Measurements from ENCODE around the gene GNG14.
A peak's percentile ranks its signal among the peaks of the same experiment; 100 is the strongest.

GNG14 gene

GRCh38 chr19:12730064-12730463 is 42.3 kb downstream of the GNG14 start:
- TF ChIP-seq, protein P1, sequence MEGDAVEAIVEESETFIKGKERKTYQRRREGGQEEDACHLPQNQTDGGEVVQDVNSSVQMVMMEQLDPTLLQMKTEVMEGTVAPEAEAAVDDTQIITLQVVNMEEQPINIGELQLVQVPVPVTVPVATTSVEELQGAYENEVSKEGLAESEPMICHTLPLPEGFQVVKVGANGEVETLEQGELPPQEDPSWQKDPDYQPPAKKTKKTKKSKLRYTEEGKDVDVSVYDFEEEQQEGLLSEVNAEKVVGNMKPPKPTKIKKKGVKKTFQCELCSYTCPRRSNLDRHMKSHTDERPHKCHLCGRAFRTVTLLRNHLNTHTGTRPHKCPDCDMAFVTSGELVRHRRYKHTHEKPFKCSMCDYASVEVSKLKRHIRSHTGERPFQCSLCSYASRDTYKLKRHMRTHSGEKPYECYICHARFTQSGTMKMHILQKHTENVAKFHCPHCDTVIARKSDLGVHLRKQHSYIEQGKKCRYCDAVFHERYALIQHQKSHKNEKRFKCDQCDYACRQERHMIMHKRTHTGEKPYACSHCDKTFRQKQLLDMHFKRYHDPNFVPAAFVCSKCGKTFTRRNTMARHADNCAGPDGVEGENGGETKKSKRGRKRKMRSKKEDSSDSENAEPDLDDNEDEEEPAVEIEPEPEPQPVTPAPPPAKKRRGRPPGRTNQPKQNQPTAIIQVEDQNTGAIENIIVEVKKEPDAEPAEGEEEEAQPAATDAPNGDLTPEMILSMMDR (IDR thresholded peaks at IDR 0.05; ENCODE audit: borderline replicate concordance, extremely low read depth, low read length, poor library complexity, severe bottlenecking), result no peak
- no peak for TF ChIP-seq EZH2 (IDR thresholded peaks at IDR 0.05; ENCODE audit: borderline replicate concordance, low read depth, low read length, severe bottlenecking)
- no peak overlapping the region for H3K27ac ChIP-seq (ENCODE audit: low read length)
- no peaks in the 10 kb centered on the region for H3K27me3 ChIP-seq (ENCODE audit: insufficient read depth, low read length, poor library complexity)
- H3K9me3 ChIP-seq (ENCODE audit: insufficient read depth, low read length, severe bottlenecking), result no peaks in the 10 kb centered on the region
- peaks cover 24% of the 10 kb centered on the region for H3K4me1 ChIP-seq (ENCODE audit: insufficient read depth, low read length)
- peaks cover 53% of the 10 kb centered on the region for H3K36me3 ChIP-seq (ENCODE audit: insufficient read depth, low read length)
- DNase-seq (no peak), ATAC-seq (ENCODE audit: insufficient read depth, low read depth) (no peak)
- no peak overlapping the region for H3K4me3 ChIP-seq (ENCODE audit: low read depth in 1 of 2, low read length in 2 of 2)
- H3K4me2 ChIP-seq (ENCODE audit: insufficient read depth, low read length), result no peak overlapping the region
- H2AFZ ChIP-seq (ENCODE audit: low read depth, low read length), result no peak overlapping the region
- H4K20me1 ChIP-seq (ENCODE audit: insufficient read depth, low read length), result peaks cover 47% of the 10 kb centered on the region
- no peak overlapping the region for H3K9ac ChIP-seq (ENCODE audit: low read depth, low read length)
- H3K79me2 ChIP-seq (ENCODE audit: insufficient read depth, low read length), result peaks cover 47% of the 10 kb centered on the region

GRCh38 chr19:12731337-12731736 is 43.5 kb downstream of the GNG14 start:
- H3K9me3 ChIP-seq (ENCODE audit: insufficient read depth, low read length, severe bottlenecking), result no peaks in the 10 kb centered on the region
- peaks cover 54% of the 10 kb centered on the region for H3K79me2 ChIP-seq (ENCODE audit: insufficient read depth, low read length)
- no peak overlapping the region for H3K4me3 ChIP-seq (ENCODE audit: low read depth in 1 of 2, low read length in 2 of 2)
- H3K36me3 ChIP-seq (ENCODE audit: insufficient read depth, low read length), result peaks cover 53% of the 10 kb centered on the region
- no peak overlapping the region for H3K27ac ChIP-seq (ENCODE audit: low read length)
- ATAC-seq (ENCODE audit: insufficient read depth, low read depth) (no peak), DNase-seq (no peak)
- no peak overlapping the region for H3K9ac ChIP-seq (ENCODE audit: low read depth, low read length)
- no peak overlapping the region for H2AFZ ChIP-seq (ENCODE audit: low read depth, low read length)
- peak overlapping the region; percentile 39; the same call in 1 of the 2 replicates for H3K4me2 ChIP-seq (ENCODE audit: insufficient read depth, low read length)
- H3K4me1 ChIP-seq (ENCODE audit: insufficient read depth, low read length), result peaks cover 37% of the 10 kb centered on the region
- no peaks in the 10 kb centered on the region for H3K27me3 ChIP-seq (ENCODE audit: insufficient read depth, low read length, poor library complexity)
- peaks cover 47% of the 10 kb centered on the region for H4K20me1 ChIP-seq (ENCODE audit: insufficient read depth, low read length)
- TF ChIP-seq, protein P1 (IDR thresholded peaks at IDR 0.05; ENCODE audit: borderline replicate concordance, extremely low read depth, low read length, poor library complexity, severe bottlenecking), result no peak
- TF ChIP-seq EZH2 (IDR thresholded peaks at IDR 0.05; ENCODE audit: borderline replicate concordance, low read depth, low read length, severe bottlenecking), result no peak

- Histone ChIP-seq H4K20me1 (ENCODE audit: insufficient read depth, low read length) (peaks cover 48% of the 10 kb centered on the region), H3K79me2 (ENCODE audit: insufficient read depth, low read length) (peaks cover 67% of the 10 kb centered on the region)
These were observed 45.8 kb downstream of the GNG14 start for GRCh38 chr19:12733369-12734214.

More at GRCh38 chr19:12733369-12734214, 45.8 kb downstream of the GNG14 start:
- Histone ChIP-seq H3K4me1 (ENCODE audit: insufficient read depth, low read length) (peaks cover 53% of the 10 kb centered on the region), H2AFZ (ENCODE audit: low read depth, low read length) (peak overlapping the region; percentile 85; the same call in 1 of the 2 replicates), H3K4me2 (ENCODE audit: insufficient read depth, low read length) (peak overlapping the region; percentile 73), H3K36me3 (ENCODE audit: insufficient read depth, low read length) (peaks cover 45% of the 10 kb centered on the region), H3K27ac (ENCODE audit: low read length) (peak overlapping the region; percentile 98), H3K4me3 (ENCODE audit: low read depth in 1 of 2, low read length in 2 of 2) (peak overlapping the region; percentile 66 to 89), H3K9me3 (ENCODE audit: insufficient read depth, low read length, severe bottlenecking) (no peaks in the 10 kb centered on the region), H3K27me3 (ENCODE audit: insufficient read depth, low read length, poor library complexity) (no peaks in the 10 kb centered on the region), H3K9ac (ENCODE audit: low read depth, low read length) (peak overlapping the region; percentile 92)
- ATAC-seq (ENCODE audit: insufficient read depth, low read depth) (no peak), DNase-seq (peak; percentile 66)
- TF ChIP-seq EZH2 (IDR thresholded peaks at IDR 0.05; ENCODE audit: borderline replicate concordance, low read depth, low read length, severe bottlenecking), result no peak
- TF ChIP-seq, protein P1 (IDR thresholded peaks at IDR 0.05; ENCODE audit: borderline replicate concordance, extremely low read depth, low read length, poor library complexity, severe bottlenecking), result peak; percentile 63
